ENCODE results near the gene MASP2.

MASP2 gene

DNA sequence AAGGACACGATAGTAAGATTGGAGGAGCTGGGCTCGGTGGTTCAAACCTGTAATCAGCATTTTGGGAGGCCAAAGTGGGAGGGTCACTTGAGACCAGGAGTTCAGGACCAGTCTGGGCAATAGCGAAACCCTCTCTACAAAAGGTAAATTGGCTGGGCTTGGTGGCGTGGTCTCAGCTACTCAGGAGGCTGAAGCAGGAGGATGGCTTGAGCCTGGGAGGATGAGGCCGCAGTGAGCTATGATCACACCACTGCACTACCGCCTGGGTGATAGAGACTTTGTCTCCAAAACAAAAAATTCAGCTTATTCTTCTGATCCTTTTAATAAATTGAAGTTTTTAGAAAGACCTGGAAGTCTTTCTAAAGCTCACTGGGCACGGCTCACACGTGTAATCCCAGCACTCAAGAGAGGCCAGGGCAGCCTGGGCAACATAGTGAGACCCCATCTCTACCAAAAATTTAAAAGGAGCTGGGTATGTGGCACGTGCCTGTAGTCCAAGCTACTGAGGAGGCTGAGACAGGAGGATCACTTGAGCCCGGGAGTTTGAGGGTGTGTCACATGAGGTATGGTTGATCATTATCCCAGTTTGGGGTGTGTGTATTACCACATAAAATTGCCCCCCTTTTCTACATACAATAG lies 15.3 kb downstream of the MASP2 start:
- no peak overlapping the region for H3K4me3 ChIP-seq (replicated peaks; ENCODE audit: low read depth, low read length)
- TF ChIP-seq, protein P1, sequence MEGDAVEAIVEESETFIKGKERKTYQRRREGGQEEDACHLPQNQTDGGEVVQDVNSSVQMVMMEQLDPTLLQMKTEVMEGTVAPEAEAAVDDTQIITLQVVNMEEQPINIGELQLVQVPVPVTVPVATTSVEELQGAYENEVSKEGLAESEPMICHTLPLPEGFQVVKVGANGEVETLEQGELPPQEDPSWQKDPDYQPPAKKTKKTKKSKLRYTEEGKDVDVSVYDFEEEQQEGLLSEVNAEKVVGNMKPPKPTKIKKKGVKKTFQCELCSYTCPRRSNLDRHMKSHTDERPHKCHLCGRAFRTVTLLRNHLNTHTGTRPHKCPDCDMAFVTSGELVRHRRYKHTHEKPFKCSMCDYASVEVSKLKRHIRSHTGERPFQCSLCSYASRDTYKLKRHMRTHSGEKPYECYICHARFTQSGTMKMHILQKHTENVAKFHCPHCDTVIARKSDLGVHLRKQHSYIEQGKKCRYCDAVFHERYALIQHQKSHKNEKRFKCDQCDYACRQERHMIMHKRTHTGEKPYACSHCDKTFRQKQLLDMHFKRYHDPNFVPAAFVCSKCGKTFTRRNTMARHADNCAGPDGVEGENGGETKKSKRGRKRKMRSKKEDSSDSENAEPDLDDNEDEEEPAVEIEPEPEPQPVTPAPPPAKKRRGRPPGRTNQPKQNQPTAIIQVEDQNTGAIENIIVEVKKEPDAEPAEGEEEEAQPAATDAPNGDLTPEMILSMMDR (IDR thresholded peaks at IDR 0.05; ENCODE audit: low read length, missing control alignments) = no peak
- DNase-seq (ENCODE audit: low read depth) = no peak

DNA sequence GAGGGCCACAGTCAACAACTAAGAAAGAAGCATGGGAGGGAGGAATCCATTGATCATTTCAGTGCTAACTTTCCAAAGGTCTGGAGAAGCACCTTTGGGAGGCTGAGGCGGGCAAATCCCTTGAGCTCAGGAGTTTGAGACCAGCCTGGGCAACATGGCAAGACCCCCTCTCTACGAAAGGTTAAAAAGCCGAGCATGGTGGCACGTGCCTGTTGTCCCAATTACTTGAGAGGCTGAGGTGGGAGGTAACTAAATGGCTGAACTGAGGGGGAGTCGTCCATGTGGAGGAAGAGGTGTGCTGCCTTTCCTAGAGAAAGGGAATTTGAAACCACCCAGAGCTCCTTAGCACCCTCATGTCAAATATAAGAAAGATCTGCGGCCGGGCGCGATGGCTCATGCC lies 16.2 kb downstream of the MASP2 start:
- no peak overlapping the region for H3K4me3 ChIP-seq (replicated peaks; ENCODE audit: low read depth, low read length)
- TF ChIP-seq, protein P1 (IDR thresholded peaks at IDR 0.05; ENCODE audit: low read length, missing control alignments) = no peak
- DNase-seq (ENCODE audit: low read depth) = no peak

DNA sequence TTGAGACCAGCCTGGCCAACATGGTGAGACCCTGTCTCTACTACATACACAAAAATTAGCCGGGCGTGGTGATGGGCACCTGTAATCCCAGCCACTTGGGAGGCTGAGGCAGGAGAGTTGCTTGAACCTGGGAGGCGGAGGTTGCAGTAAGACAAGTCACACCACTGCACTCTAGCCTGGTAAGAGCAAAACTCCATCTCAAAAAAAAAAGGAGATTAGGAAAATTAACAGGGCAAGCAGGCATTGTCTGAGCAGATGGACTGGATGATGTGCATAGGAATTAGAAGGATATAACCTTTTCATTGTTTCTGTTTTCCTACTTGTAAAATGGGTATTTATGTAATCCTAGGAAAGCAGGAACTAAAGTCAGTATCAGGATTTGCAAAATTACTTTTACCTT lies 19.0 kb downstream of the MASP2 start:
- TF ChIP-seq, protein P1 (IDR thresholded peaks at IDR 0.05; ENCODE audit: low read length, missing control alignments) = no peak
- H3K4me3 ChIP-seq (replicated peaks; ENCODE audit: low read depth, low read length) = no peak overlapping the region
- DNase-seq (ENCODE audit: low read depth) = no peak

DNA sequence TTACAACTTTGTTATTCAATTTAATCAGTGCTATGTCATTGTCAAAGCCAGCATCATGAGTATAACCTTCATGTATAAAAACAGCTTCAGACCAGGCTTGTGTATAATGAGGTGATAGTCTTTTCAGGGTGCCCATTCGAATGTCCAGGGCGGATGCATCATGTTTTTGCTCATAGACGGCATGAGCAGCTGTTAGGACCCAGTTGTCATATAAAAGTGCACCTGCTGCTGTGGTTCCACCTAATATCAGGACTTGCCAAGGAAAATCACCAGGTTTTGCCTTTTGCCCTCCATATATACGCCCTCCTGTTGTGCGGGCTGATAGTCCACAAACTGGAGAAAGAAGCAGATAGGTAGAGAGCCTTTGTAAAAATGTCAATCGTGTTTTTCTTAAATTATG lies 19.7 kb downstream of the MASP2 start:
- DNase-seq (ENCODE audit: low read depth) = no peak
- TF ChIP-seq, protein P1 (IDR thresholded peaks at IDR 0.05; ENCODE audit: low read length, missing control alignments) = no peak
- H3K4me3 ChIP-seq (replicated peaks; ENCODE audit: low read depth, low read length) = no peak overlapping the region

DNA sequence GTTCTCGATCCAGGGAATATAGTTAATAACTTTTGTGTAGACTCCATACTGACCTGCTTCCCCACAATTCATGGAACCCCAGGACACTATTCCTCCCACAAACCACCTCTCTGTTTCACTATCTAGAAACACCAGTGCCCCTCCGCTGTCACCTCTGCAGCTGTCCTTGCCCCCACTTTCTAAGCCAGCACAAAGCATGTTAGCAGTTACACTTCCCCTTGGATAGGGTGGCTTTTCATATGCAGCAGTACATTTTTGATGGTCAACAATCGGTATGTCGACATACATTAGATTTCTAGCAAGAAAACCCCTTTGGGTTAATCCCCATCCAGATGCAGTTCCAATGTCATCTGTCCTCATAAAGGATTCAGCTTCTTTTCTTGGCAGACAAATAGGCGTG lies 20.1 kb downstream of the MASP2 start:
- DNase-seq (ENCODE audit: low read depth) = no peak
- TF ChIP-seq, protein P1 (IDR thresholded peaks at IDR 0.05; ENCODE audit: low read length, missing control alignments) = no peak
- no peak overlapping the region for H3K4me3 ChIP-seq (replicated peaks; ENCODE audit: low read depth, low read length)

DNA sequence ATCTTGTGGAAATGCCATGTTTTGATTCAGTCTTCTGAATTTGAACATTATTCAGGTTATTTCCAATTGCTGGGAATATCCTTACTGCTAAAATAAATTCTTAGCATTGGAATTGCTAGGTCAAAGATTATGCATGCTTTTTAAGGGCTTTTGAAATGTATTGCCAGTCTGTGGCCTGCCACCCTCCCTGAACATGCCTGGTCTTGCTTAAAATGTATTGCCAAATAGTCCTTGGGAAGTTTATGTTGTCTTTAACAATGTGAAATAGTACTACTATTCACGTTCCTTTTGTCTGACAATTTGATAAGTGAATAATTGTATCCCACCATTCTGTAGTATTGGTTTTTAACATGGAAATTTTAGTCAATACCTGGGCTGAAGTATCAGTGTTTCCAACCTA lies 21.0 kb downstream of the MASP2 start:
- no peak overlapping the region for H3K4me3 ChIP-seq (replicated peaks; ENCODE audit: low read depth, low read length)
- TF ChIP-seq, protein P1 (IDR thresholded peaks at IDR 0.05; ENCODE audit: low read length, missing control alignments) = no peak
- DNase-seq (ENCODE audit: low read depth) = no peak

DNA sequence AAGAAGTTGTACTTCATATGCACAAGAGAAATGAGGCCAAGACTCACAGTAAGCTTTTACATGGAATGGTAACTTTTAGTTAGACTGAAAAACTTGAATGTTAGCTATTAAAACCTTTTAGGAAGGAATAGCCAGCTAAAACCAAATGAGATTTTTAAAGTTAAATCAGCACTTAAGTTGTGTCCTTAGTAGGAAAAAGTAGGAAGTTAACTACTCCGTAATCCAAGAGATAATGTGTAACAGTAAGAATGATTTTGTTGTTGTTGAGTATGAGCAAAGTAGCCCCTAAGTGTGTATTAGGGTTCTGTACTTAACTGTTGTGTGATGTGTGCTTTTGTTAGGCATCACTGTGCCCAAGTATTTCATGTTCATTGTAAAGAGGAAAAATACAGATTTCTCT lies 21.4 kb downstream of the MASP2 start:
- no peak overlapping the region for H3K4me3 ChIP-seq (replicated peaks; ENCODE audit: low read depth, low read length)
- no peak for DNase-seq (ENCODE audit: low read depth)
- TF ChIP-seq, protein P1 (IDR thresholded peaks at IDR 0.05; ENCODE audit: low read length, missing control alignments) = no peak
